Measurements from ENCODE around the gene MT1E. TPM values are rescaled to one million over a fixed set of nuclear protein-coding genes. Genes with fewer than 3 reads are reported as not detected.

Gene MT1E
- total RNA-seq, 1 experiment from 2014 or later: 383 TPM

GRCh38 chr16:56601325-56601724, 24.3 kb upstream of the MT1E start:
- ChIA-PET RAD21 (ENCODE audit: low non-redundant PET in 1 of 2, low total read pairs in 2 of 2, uncharacterized antibody in 2 of 2, unreplicated experiment in 2 of 2) (interaction anchor here (1.2 to 1.9 kb wide), 3 partner anchors 24 to 101 kb away, joined by 4 to 13 read pairs (median 4); no protein-coding TSS in a partner anchor), POLR2A (interaction anchor here (1.3 to 2.2 kb wide), 2 partner anchors 24 to 26 kb away, joined by 7 to 10 read pairs; partner anchors contain the start of gene MT1E), CTCF (interaction anchor here (1.1 to 2.1 kb wide), 7 partner anchors 10 to 188 kb away, joined by 3 to 25 read pairs (median 7); partner anchors contain the start of gene MT1E)
- Histone ChIP-seq H2AFZ (ENCODE audit: low read depth, low read length, poor library complexity, severe bottlenecking) (no peak overlapping the region), H3K79me2 (ENCODE audit: insufficient read depth, low read length) (no peaks in the 10 kb centered on the region), H3K27ac (ENCODE audit: low read depth, low read length) (no peak overlapping the region), H3K9ac (ENCODE audit: low read length) (no peak overlapping the region), H3K9me3 (ENCODE audit: control insufficient read depth in 1 of 2, insufficient read depth in 1 of 2, low read depth in 1 of 2, low read length in 2 of 2) (no peaks in the 10 kb centered on the region), H3K36me3 (ENCODE audit: control insufficient read depth in 1 of 2, insufficient read depth in 2 of 2, low read length in 2 of 2) (no peaks in the 10 kb centered on the region), H3K4me1 (ENCODE audit: control insufficient read depth in 1 of 2, insufficient read depth in 2 of 2, low read length in 2 of 2) (peaks cover 15 to 36% of the 10 kb centered on the region in 2 experiments), H4K20me1 (ENCODE audit: insufficient read depth) (no peaks in the 10 kb centered on the region), H3K9me2 (ENCODE audit: insufficient read depth) (no peaks in the 10 kb centered on the region), H3K4me3 (replicated peaks in 1 of 2; ENCODE audit: low read depth in 1 of 2, low read length in 2 of 2) (no peak overlapping the region), H3K4me2 (ENCODE audit: low read length) (no peak overlapping the region), H3K27me3 (ENCODE audit: insufficient read depth, low read length) (no peaks in the 10 kb centered on the region)
- ATAC-seq: no peak
- intact Hi-C loops (cut with micrococcal nuclease): loop anchor here (2.0 kb wide), 1 partner anchor 87 kb away; no protein-coding TSS in a partner anchor
- no peak for DNase-seq (ENCODE audit: low read depth, low spot score)
- no TSS peak for BruUV-seq (replicated peaks)
- no peak for TF ChIP-seq CEBPB (IDR thresholded peaks at IDR 0.05; ENCODE audit: low read depth)
- no peak for TF ChIP-seq CTCF (IDR thresholded peaks at IDR 0.05 in 2 of 3, conservative IDR thresholded peaks at IDR 0.05 in 1 of 3; ENCODE audit: borderline replicate concordance in 1 of 3, insufficient read depth in 1 of 3, low read depth in 2 of 3, low read length in 2 of 3)
- TF ChIP-seq JUND (IDR thresholded peaks at IDR 0.05): no peak
- no peak for TF ChIP-seq SP1 (IDR thresholded peaks at IDR 0.05; ENCODE audit: low read depth)
- TF ChIP-seq RAD21 (IDR thresholded peaks at IDR 0.05; ENCODE audit: low read depth): no peak
- TF ChIP-seq, protein P1, sequence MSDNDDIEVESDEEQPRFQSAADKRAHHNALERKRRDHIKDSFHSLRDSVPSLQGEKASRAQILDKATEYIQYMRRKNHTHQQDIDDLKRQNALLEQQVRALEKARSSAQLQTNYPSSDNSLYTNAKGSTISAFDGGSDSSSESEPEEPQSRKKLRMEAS (IDR thresholded peaks at IDR 0.05): no peak
- no peak for TF ChIP-seq ZNF274 (IDR thresholded peaks at IDR 0.05; ENCODE audit: low read depth, low read length)
- no peak for TF ChIP-seq EZH2 (IDR thresholded peaks at IDR 0.05)
- TF ChIP-seq YY1 (IDR thresholded peaks at IDR 0.05; ENCODE audit: extremely low read depth, insufficient replicate concordance, low read depth, low read length): no peak
- no peak for TF ChIP-seq TCF7L2 (IDR thresholded peaks at IDR 0.05; ENCODE audit: borderline replicate concordance, extremely low read depth, insufficient read depth, insufficient read length)
- TF ChIP-seq POLR2A (IDR thresholded peaks at IDR 0.05; ENCODE audit: borderline replicate concordance, extremely low read depth, insufficient read depth, insufficient read length): no peak
